HCT116 (cell line): ENCODE data around the gene GNGT1. TPM values are rescaled to one million over a fixed set of nuclear protein-coding genes. Genes with fewer than 3 reads are reported as not detected.

Source experiments
- ATAC-seq: fragments of 200-7000 bp; cut with Tn5 transposase; 2 replicates; pipeline ENCODE4 v1.9.1; 2020; ENCODE audit warnings: mild to moderate bottlenecking, moderate library complexity
- BruUV-seq: library from RNA; stranded (reverse); fragments of 400-500 nt; replicated peaks from 2 replicates; lab custom pipeline; 2021; lab: Mats Ljungman, UMichigan
- CTCF ChIA-PET: fragments of 300-600 bp; sonication (Branson Sonifier 250); formaldehyde crosslinking; loops from one replicate; lab custom pipeline; 2021; ENCODE audit warnings: antibody characterized with exemption; lab: Charles Lee
- POLR2A ChIA-PET: fragments of 300-600, 350-600 bp; sonication (Branson Sonifier 250); formaldehyde crosslinking; loops from one replicate; lab custom pipeline; 2021; ENCODE audit warnings: antibody characterized with exemption; lab: Charles Lee
- RAD21 ChIA-PET, 2 experiments: fragments of 300-600 bp; sonication (Branson Sonifier 250); formaldehyde crosslinking; loops; one replicate each; lab custom pipeline; 2023; ENCODE audit warnings: low total read pairs in 2 of 2; ENCODE audit not compliant: uncharacterized antibody in 2 of 2, unreplicated experiment in 2 of 2, low non-redundant PET in 1 of 2; lab: Charles Lee
- DNase-seq: peaks from one replicate; pipeline ENCODE4 v3.0.0-alpha.2; 2010; ENCODE audit warnings: low read depth, low spot score
- H2AFZ ChIP-seq: fragments of 200-600 bp; shearing (Covaris generic), sonication (generic); 2 replicates; pipeline ENCODE4 v1.6.1; 2017; ENCODE audit warnings: low read depth, mixed run types, mixed read lengths, antibody characterized with exemption, low read length; ENCODE audit not compliant: poor library complexity, severe bottlenecking
- H3K27ac ChIP-seq: 2 replicates; pipeline ENCODE4 v1.5.1; 2012; ENCODE audit warnings: low read depth, low read length
- H3K27me3 ChIP-seq: fragments of 200-600 bp; sonication (generic); 2 replicates; pipeline ENCODE4 v1.6.1; 2016; ENCODE audit warnings: mixed run types, low read length, mixed read lengths; ENCODE audit not compliant: insufficient read depth
- H3K36me3 ChIP-seq, 2 experiments: fragments of 200-500 bp in 1 of 2; fragments of 200-600 bp in 1 of 2; sonication (Bioruptor generic) in 1 of 2; sonication (generic) in 1 of 2; 2 replicates each; pipeline versions ENCODE4 v1.5.1 to v1.6.1; 2014 to 2016; ENCODE audit warnings: low read length in 2 of 2, inconsistent platforms in 1 of 2, mixed read lengths in 1 of 2, mixed run types in 1 of 2; ENCODE audit not compliant: insufficient read depth in 2 of 2, control insufficient read depth in 1 of 2
- H3K4me1 ChIP-seq, 2 experiments: fragments of 200-600 bp in 1 of 2; sonication (generic) in 1 of 2; 2 replicates each; pipeline versions ENCODE4 v1.5.1 to v1.6.1; 2012 to 2017; ENCODE audit warnings: low read length in 2 of 2, inconsistent platforms in 1 of 2, mild to moderate bottlenecking in 1 of 2, mixed read lengths in 1 of 2, mixed run types in 1 of 2, moderate library complexity in 1 of 2; ENCODE audit not compliant: insufficient read depth in 2 of 2, control insufficient read depth in 1 of 2
- H3K4me2 ChIP-seq: fragments of 200-600 bp; sonication (generic); 2 replicates; pipeline ENCODE4 v1.6.1; 2017; ENCODE audit warnings: mixed run types, low read length, mixed read lengths
- H3K4me3 ChIP-seq, 2 experiments: fragments of 200-600 bp in 1 of 2; sonication (generic) in 1 of 2; replicated peaks in 1 of 2; 2 replicates each; pipeline ENCODE4 v1.5.1; 2011 to 2016; ENCODE audit warnings: low read length in 2 of 2, control low read depth in 1 of 2, low read depth in 1 of 2, mild to moderate bottlenecking in 1 of 2, mixed read lengths in 1 of 2, mixed run types in 1 of 2
- H3K79me2 ChIP-seq: fragments of 200-600 bp; sonication (generic); 2 replicates; pipeline ENCODE4 v1.6.1; 2017; ENCODE audit warnings: mild to moderate bottlenecking, mixed run types, low read length, moderate library complexity, mixed read lengths; ENCODE audit not compliant: insufficient read depth
- H3K9ac ChIP-seq: fragments of 200-600 bp; sonication (generic); 2 replicates; pipeline ENCODE4 v1.6.1; 2016; ENCODE audit warnings: low read length, mixed read lengths
- H3K9me2 ChIP-seq: fragments of 200-600 bp; sonication (generic), shearing (Covaris generic); 2 replicates; pipeline ENCODE4 v1.6.1; 2017; ENCODE audit warnings: mixed run types, mild to moderate bottlenecking, moderate library complexity; ENCODE audit not compliant: insufficient read depth
- H3K9me3 ChIP-seq, 2 experiments: fragments of 200-500 bp in 1 of 2; fragments of 200-600 bp in 1 of 2; sonication (Bioruptor generic) in 1 of 2; sonication (generic) in 1 of 2; 2 replicates each; pipeline ENCODE4 v1.6.1; 2014 to 2017; ENCODE audit warnings: low read length in 2 of 2, mixed read lengths in 2 of 2, inconsistent platforms in 1 of 2, low read depth in 1 of 2, mild to moderate bottlenecking in 1 of 2, mixed run types in 1 of 2, moderate library complexity in 1 of 2; ENCODE audit not compliant: control insufficient read depth in 1 of 2, insufficient read depth in 1 of 2
- H4K20me1 ChIP-seq: fragments of 200-600 bp; sonication (generic), shearing (Covaris generic); 2 replicates; pipeline ENCODE4 v1.6.1; 2017; ENCODE audit warnings: mixed run types, mild to moderate bottlenecking, moderate library complexity; ENCODE audit not compliant: insufficient read depth
- CBX3 ChIP-seq: IDR thresholded peaks from 2 replicates; pipeline ENCODE4 v1.6.1; 2012; ENCODE audit warnings: low read depth
- CEBPB ChIP-seq: IDR thresholded peaks from 2 replicates; pipeline ENCODE4 v1.6.1; 2012; ENCODE audit warnings: low read depth
- EGR1 ChIP-seq: IDR thresholded peaks from 2 replicates; pipeline ENCODE4 v1.6.1; 2012; ENCODE audit warnings: low read depth
- ELF1 ChIP-seq: IDR thresholded peaks from 2 replicates; pipeline ENCODE4 v1.6.1; 2012; ENCODE audit warnings: low read depth, borderline replicate concordance
- EZH2 ChIP-seq: fragments of 200-600 bp; sonication (generic); IDR thresholded peaks from 2 replicates; pipeline ENCODE4 v1.6.1; 2017; ENCODE audit warnings: antibody characterized with exemption, mixed run types
- EZH2phosphoT487 ChIP-seq: fragments of 200-600 bp; IDR thresholded peaks from 2 replicates; pipeline ENCODE4 v1.6.1; 2018; ENCODE audit warnings: antibody characterized with exemption, borderline replicate concordance
- JUND ChIP-seq: IDR thresholded peaks from 2 replicates; pipeline ENCODE4 v1.6.1; 2012
- POLR2A ChIP-seq: IDR thresholded peaks from 2 replicates; pipeline ENCODE4 v1.7.0; 2011; ENCODE audit warnings: borderline replicate concordance; ENCODE audit not compliant: insufficient read depth, insufficient read length; ENCODE audit errors: extremely low read depth
- RAD21 ChIP-seq: IDR thresholded peaks from 2 replicates; pipeline ENCODE4 v1.6.1; 2012; ENCODE audit warnings: low read depth, mild to moderate bottlenecking
- SIN3A ChIP-seq: IDR thresholded peaks from 2 replicates; pipeline ENCODE4 v1.6.1; 2012; ENCODE audit warnings: low read depth
- SRF ChIP-seq: IDR thresholded peaks from 2 replicates; pipeline ENCODE4 v1.6.1; 2012; ENCODE audit warnings: low read depth
- YY1 ChIP-seq: IDR thresholded peaks from 2 replicates; pipeline ENCODE4 v1.6.1; 2011; ENCODE audit warnings: low read length, low read depth, moderate library complexity, mild to moderate bottlenecking; ENCODE audit not compliant: insufficient replicate concordance; ENCODE audit errors: extremely low read depth
- ZNF274 ChIP-seq: fragments of 200-500 bp; sonication (Bioruptor generic); IDR thresholded peaks from 2 replicates; pipeline ENCODE4 v1.6.1; 2014; ENCODE audit warnings: mild to moderate bottlenecking, low read depth, low read length, inconsistent platforms
- intact Hi-C: fragments of 100-400 bp; cut with micrococcal nuclease; formaldehyde crosslinking; loops from 2 replicates; pipeline ENCODE4 v1.10.0; 2022
- total RNA-seq: library from RNA; stranded (reverse); gene quantifications from one replicate; pipeline ENCODE4 v1.2.1, GENCODE V29; 2021; ENCODE audit not compliant: unreplicated experiment
- TF ChIP-seq, protein P1 (sequence below): IDR thresholded peaks from 2 replicates; pipeline ENCODE4 v1.6.1; 2012
- TF ChIP-seq, protein P2 (sequence below): IDR thresholded peaks from 2 replicates; pipeline ENCODE4 v1.6.1; 2011; ENCODE audit warnings: mild to moderate bottlenecking, low read length, moderate library complexity; ENCODE audit not compliant: insufficient replicate concordance; ENCODE audit errors: extremely low read depth
- TF ChIP-seq, protein P3 (sequence below): IDR thresholded peaks from 2 replicates; pipeline ENCODE4 v1.6.1; 2012
- TF ChIP-seq, protein P4 (sequence below): IDR thresholded peaks from 2 replicates; pipeline ENCODE4 v1.6.1; 2012; ENCODE audit warnings: low read depth

Gene GNGT1
- total RNA-seq, 1 experiment from 2014 or later: 0.91 TPM

DNA sequence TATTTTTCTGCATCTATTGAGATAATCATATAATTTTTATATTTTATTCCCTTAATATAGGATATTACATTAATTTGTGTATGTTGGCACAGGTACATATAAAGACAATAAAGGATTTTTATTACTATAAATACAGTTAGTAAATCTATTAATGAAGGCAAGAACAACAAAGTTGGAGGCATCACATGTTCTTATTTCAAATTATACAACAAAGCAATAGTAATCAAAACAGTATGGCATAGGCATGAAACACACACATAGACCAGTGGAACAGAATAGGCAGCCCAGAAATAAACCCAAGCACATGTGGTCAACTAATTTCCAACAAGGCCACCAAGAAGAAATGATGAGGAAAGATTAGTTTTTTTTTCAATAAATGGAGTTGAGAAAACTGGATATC lies 27.0 kb upstream of the GNGT1 start:
- no TSS peak for BruUV-seq
- Histone ChIP-seq H3K36me3 (no peaks in the 10 kb centered on the region), H3K9me3 (0 out of 4 replicates have a peak, but pooled peaks cover 3% of the 10 kb centered on the region in 2 experiments), H3K4me2 (no peak overlapping the region), H3K4me3 (no peak overlapping the region), H4K20me1 (no peaks in the 10 kb centered on the region), H2AFZ (no peak overlapping the region), H3K4me1 (no peaks in the 10 kb centered on the region), H3K27ac (no peak overlapping the region), H3K27me3 (no peaks in the 10 kb centered on the region), H3K79me2 (no peaks in the 10 kb centered on the region), H3K9me2 (peaks cover 3% of the 10 kb centered on the region; the same call in 1 of the 2 replicates), H3K9ac (no peak overlapping the region)
- no peak for TF ChIP-seq YY1
- TF ChIP-seq CBX3: 0 out of 2 replicates have a peak, but pooled peaks have one; percentile 43
- intact Hi-C loops: loop anchor here (2.0 kb wide), 1 partner anchor 71 kb away; no protein-coding TSS in a partner anchor
- ChIA-PET CTCF (no interaction called here), POLR2A (no interaction called here), RAD21 (no interaction called here)
- ATAC-seq (no peak), DNase-seq (no peak)

DNA sequence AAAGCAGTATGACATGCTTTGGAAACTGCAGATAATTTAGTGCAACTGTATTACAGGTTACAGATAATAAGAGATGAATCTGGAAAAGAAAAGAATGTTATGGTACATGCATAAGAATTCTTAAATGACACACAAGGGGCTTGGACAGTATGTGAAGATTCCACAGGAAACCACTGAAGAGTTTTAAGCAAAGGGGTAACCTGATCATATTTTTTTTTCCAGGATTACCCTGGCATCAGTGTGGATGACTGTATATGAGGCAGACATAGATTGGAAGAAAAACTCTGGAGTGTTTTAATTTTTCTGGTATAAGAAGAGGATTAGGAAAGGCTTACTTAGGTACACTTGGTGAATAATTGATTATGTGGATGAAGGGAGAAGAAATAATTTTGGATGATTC lies 23.9 kb upstream of the GNGT1 start:
- no TSS peak for BruUV-seq
- no peak overlapping the region for H3K4me2 ChIP-seq
- no peaks in the 10 kb centered on the region for H3K79me2 ChIP-seq
- no peak for DNase-seq
- H4K20me1 ChIP-seq: no peaks in the 10 kb centered on the region
- ChIA-PET CTCF (no interaction called here), POLR2A (no interaction called here), RAD21 (no interaction called here)
- H3K9me3 ChIP-seq: 0 out of 4 replicates have a peak, but pooled peaks cover 3% of the 10 kb centered on the region in 2 experiments
- H3K27ac ChIP-seq: no peak overlapping the region
- no peaks in the 10 kb centered on the region for H3K27me3 ChIP-seq
- intact Hi-C loops: no loop called here
- no peak overlapping the region for H3K9ac ChIP-seq
- H3K9me2 ChIP-seq: no peaks in the 10 kb centered on the region
- no peaks in the 10 kb centered on the region for H3K4me1 ChIP-seq
- no peaks in the 10 kb centered on the region for H3K36me3 ChIP-seq
- no peak for ATAC-seq
- no peak overlapping the region for H2AFZ ChIP-seq
- H3K4me3 ChIP-seq: no peak overlapping the region
- TF ChIP-seq EZH2phosphoT487 (no peak), EGR1 (no peak), EZH2 (no peak), POLR2A (no peak), ELF1 (no peak), CEBPB (no peak), RAD21 (no peak), SRF (no peak), SIN3A (no peak), JUND (no peak), ZNF274 (no peak)
- TF ChIP-seq, protein P1, sequence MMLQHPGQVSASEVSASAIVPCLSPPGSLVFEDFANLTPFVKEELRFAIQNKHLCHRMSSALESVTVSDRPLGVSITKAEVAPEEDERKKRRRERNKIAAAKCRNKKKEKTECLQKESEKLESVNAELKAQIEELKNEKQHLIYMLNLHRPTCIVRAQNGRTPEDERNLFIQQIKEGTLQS: no peak
- TF ChIP-seq, protein P2, sequence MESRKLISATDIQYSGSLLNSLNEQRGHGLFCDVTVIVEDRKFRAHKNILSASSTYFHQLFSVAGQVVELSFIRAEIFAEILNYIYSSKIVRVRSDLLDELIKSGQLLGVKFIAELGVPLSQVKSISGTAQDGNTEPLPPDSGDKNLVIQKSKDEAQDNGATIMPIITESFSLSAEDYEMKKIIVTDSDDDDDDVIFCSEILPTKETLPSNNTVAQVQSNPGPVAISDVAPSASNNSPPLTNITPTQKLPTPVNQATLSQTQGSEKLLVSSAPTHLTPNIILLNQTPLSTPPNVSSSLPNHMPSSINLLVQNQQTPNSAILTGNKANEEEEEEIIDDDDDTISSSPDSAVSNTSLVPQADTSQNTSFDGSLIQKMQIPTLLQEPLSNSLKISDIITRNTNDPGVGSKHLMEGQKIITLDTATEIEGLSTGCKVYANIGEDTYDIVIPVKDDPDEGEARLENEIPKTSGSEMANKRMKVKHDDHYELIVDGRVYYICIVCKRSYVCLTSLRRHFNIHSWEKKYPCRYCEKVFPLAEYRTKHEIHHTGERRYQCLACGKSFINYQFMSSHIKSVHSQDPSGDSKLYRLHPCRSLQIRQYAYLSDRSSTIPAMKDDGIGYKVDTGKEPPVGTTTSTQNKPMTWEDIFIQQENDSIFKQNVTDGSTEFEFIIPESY: no peak
- TF ChIP-seq, protein P3, sequence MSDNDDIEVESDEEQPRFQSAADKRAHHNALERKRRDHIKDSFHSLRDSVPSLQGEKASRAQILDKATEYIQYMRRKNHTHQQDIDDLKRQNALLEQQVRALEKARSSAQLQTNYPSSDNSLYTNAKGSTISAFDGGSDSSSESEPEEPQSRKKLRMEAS: no peak
- TF ChIP-seq, protein P4, sequence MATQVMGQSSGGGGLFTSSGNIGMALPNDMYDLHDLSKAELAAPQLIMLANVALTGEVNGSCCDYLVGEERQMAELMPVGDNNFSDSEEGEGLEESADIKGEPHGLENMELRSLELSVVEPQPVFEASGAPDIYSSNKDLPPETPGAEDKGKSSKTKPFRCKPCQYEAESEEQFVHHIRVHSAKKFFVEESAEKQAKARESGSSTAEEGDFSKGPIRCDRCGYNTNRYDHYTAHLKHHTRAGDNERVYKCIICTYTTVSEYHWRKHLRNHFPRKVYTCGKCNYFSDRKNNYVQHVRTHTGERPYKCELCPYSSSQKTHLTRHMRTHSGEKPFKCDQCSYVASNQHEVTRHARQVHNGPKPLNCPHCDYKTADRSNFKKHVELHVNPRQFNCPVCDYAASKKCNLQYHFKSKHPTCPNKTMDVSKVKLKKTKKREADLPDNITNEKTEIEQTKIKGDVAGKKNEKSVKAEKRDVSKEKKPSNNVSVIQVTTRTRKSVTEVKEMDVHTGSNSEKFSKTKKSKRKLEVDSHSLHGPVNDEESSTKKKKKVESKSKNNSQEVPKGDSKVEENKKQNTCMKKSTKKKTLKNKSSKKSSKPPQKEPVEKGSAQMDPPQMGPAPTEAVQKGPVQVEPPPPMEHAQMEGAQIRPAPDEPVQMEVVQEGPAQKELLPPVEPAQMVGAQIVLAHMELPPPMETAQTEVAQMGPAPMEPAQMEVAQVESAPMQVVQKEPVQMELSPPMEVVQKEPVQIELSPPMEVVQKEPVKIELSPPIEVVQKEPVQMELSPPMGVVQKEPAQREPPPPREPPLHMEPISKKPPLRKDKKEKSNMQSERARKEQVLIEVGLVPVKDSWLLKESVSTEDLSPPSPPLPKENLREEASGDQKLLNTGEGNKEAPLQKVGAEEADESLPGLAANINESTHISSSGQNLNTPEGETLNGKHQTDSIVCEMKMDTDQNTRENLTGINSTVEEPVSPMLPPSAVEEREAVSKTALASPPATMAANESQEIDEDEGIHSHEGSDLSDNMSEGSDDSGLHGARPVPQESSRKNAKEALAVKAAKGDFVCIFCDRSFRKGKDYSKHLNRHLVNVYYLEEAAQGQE: no peak
